GM19467 (cell line): ENCODE results near the gene CDC42EP1.
"Not testable (repeated sequence)": the region's sequence is repeated elsewhere in the genome, so short reads cannot be mapped to it uniquely, and the experiment has no call there.

Experiments
- ATAC-seq: cut with Tn5 transposase; IDR thresholded peaks from one replicate; pipeline ENCODE4 v1.9.1; 2021; ENCODE audit warnings: mild to moderate bottlenecking, moderate library complexity; ENCODE audit not compliant: unreplicated experiment

CDC42EP1 gene

DNA sequence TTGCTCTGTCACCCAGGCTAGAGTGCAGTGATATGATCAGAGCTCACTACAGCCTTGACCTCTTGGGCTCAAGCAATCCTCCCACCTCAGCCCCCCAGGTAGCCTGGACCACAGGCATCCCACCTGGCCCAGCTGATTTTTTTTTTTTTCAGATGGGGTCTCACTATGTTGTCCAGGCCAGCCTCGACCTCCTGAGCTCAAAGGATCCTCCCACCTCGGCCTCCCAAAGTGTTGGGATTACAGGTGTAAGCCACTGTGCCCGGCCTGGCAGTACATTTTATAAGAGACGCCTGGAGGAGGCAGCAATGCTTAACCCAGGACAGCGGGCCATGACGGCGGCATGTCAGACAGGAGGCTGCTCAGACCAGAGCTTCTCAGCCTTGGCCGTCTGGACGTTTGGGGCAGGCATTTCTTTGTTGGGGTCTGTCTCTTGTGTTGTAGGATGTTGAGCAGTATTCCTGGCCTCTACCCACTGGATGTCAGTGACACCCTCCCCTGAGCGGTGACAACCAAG is 15.3 kb downstream of the CDC42EP1 start:
- no peak for ATAC-seq

DNA sequence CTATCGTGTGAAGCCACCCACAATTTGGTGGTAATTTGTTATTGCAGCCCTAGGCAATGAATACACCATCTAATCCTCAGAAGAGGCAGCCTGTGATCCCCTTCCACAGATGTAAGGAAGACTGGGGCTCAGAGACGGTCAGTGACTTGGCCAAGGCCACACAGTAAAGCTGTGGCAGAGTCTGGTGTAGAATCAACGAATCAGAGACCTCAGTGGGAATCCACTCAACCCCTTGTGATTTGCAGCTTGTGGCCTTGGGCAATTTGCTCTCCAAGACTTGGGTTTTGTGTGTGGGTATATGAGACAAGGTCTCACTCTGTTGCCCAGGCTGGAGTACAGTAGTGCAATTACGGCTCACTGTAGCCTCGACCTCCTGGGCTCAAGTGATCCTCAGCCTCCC is 17.7 kb downstream of the CDC42EP1 start:
- ATAC-seq, result no peak

DNA sequence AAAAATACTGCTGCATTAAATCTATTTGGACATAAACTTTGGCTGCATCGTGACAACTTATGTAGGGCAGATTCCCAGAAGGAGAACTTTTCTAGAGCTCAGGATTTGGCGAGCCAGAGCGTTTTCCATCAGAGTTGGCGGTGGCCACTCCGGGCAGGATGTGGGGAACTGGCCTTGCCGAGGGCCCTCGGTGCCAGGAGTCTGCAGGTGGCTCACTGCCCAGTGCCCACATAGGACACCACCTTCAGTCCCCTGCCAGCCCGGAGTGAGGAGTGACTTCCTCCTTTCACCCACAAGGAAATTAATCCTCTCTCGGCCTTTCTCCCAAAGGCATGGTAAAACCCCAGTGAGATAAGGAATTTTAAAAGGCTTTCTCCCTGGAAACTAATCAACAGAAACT is 21.2 kb downstream of the CDC42EP1 start:
- ATAC-seq, result no peak

DNA sequence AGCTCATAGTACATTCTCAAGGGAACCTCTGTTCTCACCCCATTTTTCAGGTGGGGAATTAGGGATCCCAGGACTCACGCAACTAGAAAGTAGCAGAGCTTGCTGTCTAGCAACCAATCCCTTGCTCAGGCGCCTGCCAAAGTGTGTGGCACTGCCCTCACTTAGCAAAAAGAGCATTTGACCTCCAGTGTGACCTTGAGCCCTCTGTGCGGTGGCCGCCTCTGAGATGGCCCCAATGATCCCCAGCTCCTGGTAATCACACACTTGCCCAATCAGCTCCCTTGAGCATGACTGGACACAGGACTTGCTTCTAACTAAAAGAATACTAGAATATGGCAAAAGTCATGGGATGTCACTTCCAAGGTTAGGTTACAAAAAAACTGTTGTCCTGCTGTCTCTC is 22.2 kb downstream of the CDC42EP1 start:
- ATAC-seq, result no peak

DNA sequence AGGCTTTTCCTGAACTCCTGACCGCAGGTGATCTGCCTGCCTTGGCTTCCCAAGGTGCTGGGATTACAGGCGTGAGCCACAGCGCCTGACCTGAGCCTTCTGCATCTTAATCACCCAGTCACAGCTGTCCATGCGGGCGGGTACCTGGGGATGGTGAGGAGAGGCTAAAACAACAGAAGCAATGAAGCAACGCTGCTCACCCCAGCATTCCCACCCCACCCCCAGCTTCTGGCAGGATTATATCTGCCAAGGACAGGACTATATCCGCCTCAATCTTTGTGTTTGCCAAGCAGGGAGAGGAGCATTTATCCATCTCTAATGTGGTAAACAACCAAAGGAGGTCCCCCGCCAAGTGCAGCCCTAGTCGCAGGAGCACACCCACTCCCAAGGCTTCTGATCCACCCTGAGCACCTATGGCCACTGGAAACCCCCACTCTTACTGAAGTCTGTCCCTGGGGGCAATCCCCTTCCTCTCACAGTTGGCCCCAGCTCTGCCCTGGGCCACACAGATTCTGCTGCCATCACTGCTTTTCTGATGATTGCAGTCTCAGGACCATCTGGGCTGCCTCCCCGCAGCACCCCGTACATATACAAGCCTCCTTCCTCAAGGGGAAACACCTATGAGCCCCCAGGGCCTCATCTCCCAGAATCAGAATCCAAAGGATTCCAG is 28.4 kb downstream of the CDC42EP1 start:
- no peak for ATAC-seq

DNA sequence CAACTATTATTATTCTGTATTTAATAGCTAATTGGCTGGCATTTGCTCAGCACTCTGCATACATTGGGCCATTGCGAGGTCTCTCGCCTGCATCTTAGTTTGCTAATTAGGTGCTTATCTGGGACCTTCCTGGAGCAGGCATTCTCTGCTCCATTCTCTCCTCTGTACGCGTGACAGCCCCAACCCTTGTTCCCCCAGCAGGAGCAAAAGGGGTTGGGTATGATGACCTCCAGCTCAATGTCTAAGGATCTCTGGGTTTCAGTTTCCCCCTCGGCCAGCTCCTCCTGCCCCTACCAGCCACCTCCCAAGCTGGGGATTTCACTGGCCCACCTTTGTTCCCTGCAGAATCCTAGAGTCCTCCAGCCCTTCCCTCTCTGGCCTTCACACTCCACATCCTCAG is 29.4 kb downstream of the CDC42EP1 start:
- ATAC-seq, result no peak

DNA sequence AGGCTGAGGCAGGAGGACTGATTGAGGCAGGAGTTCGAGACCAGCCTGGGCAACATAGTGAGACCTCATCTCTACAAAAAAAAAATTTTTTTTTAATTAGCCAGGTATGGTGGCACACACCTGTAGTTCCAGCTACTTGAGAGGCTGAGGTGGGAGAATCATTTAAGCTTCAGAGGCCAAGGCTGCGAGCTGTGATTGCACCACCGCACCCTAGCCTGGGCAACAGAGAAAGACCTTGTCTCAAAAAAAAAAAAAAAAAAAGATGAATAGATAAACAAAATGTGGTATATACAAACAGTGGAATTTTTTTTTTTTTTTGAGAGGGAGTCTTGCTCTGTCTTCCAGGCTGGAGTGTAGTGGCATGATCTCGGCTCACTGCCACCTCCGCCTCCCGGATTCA is 30.8 kb downstream of the CDC42EP1 start:
- ATAC-seq, result not testable (repeated sequence)

DNA sequence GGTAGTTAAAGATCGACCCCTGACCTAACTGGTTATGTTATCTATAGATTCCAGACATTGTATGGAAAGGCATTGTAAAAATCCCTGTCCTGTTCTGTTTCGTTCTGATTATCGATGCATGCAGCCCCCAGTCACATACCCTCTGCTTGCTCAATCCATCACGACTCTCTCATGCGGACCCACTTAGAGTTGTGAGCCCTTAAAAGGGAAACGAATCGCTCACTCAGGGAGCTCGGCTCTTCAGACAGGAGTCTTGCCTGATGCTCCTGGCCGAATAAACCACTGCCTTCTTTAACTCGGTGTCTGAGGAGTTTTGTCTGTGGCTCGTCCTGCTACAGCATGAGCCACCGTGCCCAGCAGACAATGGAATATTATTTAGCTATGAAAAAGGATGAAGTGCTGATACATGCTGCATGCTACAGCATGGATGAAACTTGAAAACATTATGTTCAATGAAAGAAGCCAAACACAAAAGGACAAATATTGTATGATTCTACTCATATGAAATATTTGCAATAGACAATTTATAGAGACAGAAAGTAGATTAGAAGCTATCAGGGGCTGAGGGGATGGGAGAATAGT is 31.6 kb downstream of the CDC42EP1 start:
- no peak for ATAC-seq

DNA sequence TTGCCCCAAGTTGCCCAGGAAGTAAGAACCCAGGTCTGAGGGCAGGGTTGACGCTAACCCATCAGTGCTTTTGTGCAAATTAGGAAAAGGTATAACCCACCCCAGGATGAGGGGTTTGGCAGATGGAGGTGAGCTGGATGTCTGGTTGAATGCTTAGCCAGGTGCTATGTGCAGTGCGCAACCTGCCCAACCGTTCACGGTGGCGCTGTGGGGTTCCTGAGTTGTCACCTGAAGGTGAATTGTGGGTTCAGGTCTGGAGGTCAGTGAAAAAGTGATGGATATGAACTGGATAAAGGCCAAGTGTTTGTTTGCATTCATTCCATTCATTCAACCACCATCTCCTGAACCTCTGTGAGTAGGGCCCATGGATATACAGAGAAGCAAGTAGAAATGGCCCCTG is 34.0 kb downstream of the CDC42EP1 start:
- ATAC-seq, result no peak

DNA sequence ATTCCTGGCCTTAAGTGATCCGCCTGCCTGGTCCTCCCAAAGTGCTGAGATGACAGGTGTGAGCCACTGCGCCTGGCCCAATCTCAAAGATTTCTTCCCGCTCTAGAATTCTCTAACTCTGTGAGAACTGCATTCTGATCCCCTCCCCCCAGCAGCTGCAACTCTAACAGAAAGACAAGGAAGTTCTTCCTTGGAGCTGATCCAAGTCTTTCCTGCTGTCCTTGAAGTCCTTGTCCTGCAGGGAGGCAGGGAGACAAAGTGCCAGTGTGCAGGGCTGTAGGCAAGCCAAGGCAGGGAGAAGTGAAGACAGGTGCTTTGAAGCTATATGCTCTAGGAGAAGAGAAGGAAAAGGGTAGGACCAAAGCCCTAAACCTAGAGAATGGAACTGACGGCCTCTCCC is 38.9 kb downstream of the CDC42EP1 start:
- no peak for ATAC-seq

DNA sequence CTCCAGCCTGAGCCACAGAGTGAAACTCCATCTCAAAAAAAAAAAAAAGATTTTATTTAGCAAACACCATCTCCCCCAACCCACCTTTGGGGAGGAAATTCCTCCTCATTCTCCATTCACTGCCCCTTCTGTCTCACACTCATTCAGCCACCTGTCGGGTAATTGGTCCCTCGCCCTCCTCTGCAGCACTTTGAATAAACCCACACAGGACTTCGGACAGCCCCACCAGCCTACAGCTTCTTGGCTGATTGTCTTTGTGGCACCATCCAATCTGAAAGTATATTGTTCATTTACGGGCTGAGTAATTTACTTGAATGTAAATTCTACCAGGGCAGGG is 40.9 kb downstream of the CDC42EP1 start:
- no peak for ATAC-seq

DNA sequence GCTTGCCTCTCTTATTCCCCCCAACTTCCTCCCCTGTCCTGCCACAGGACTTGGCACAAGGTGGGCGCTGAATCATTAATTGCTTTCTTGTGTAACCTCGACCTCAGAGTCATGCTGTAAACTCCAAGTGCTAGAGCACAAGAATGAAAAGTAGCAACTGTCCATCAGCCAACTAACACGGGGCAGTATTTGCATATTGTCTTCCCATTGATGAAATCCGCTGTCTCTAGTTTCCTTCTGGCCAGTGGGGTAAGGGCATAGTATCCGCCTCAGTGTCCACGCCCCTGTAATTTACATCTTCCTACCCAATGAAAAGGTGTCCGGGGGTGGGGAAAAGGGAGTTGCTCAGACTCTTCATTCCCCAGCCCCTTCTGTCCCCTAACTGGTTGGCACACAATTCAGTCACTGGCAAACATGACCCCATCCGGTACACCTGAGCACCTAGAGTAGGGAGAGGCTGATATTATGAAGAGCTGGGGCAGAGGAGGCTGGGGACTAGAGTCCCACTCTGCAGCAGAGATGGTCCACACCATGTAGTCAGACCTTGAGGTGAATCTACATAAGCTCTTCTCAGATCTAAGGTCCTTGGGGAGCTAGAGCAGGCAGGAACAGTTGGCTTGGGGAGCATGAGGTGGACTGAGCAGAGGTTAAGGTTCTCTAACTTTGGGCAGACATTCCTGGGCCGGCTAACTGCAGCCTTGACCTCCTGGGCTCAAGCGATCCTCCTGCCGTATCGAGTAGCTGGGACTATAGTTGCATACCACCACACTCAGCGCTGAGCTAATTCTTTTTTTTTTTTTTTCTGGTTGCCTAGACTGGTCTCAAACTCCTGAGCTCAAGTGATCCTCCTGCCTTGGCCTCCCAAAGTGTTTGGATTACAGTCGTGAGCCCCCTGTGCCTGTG is 41.5 kb downstream of the CDC42EP1 start:
- no peak for ATAC-seq

DNA sequence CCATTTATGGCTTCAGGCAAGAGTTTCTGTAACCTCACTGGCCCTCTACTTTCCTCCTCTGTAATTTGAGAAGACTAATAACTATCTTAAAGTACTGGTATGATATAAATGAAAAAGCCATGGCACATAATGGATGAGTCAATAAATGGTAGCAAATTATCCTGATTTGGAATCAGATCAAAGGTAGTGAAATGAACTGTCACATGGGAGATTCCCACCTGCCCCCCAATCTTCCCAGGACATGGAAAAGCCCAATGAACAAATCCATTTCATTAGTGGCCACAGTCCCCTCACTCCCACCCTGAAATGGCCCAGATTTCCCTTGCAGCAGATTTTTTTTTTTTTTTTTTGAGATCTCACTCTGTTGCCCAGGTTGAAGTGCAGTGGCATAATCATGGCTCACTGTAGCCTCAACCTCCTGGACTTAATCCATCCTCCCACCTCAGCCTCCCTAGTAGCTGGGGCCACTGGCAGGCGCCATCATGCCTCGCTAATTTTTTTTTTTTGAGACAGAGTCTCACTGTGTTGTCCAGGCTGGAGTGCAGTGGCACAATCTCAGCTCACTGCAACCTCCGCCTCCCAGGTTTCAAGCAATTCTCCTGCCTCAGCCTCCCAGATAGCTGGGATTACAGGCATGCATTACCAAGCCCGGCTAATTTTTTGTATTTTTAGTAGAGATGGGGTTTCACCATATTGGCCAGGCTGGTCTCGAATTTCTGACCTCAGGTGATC is 42.4 kb downstream of the CDC42EP1 start:
- ATAC-seq, result not testable (repeated sequence)

DNA sequence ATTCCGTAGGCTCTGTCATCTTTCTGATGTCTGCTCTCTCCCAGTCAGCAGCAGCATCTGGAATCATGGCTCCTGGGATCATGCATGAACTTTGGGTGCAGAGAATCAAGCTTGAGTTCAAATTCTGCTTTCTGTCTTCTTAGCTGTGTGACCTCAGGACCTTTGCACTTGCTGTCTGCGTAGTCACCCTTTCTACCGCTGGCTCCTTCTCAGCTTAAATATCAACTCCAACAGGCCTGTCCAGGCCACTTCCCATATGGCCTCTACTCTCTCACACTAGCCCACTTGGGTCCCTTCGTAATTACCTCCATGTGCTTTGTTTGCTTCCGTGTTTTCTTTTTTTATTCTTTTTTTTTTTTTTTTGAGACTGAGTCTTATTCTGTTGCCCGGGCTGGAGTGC is 43.8 kb downstream of the CDC42EP1 start:
- ATAC-seq, result no peak

DNA sequence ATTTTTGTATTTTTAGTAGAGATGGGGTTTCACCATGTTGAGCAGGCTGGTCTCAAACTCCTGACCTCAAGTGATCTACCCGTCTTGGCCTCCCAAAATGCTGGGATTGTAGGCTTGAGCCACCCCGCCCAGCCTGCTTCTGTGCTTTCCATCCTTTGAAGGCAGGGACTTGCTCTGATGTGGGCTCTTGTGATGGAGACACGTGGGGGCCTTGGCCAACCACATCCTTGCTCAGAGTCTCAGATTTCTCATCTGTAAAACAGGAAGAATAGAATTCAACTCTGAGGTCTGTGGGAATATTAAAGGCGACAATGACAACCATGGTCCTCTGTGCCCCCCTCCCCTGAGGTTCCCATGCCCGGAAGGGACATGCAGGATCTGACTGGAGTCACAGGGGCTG is 44.6 kb downstream of the CDC42EP1 start:
- ATAC-seq, result no peak

DNA sequence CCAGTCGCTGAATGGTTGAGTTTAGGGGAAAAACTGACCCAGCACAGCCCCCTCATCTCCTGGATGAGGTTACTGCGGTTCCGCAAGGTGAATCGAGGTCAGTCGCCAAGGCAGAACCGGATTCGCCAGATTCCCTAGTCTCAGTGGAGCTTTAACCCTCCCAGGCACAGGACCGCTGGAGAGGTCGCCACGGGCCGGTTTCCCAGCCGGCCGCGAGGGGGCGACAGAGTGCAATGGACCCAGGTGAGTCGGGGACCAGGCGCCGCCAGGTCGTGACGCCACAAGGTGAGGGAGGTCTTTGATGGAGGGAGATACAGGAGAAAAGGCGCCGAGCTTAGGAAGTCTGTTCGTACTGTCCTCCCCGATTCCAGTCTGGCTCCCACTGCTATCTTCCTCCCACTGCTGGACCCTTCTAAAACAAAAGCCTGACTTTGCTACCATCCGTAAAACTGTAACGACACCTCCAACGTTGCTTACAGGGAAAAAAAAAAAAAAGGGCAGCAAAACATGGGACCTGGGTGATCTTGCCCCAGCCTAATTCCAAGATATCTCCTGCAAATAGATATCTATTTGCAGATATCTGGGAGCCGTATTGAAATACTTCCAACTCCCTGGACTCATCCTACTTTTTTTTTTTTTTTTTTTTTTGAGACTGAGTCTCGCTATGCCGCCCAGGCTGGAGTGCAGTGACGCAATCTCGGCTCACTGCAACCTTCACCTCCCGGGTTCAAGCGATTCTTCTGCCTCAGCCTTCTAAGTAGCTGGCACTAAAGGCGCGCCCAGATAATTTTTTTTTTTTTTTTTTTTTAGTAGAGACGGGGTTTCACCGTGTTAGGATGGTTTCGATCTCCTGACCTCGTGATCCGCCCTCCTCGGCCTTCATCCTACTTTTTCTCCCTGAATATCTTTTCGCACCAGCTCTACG is 47.0 kb downstream of the CDC42EP1 start:
- peak; percentile 27 for ATAC-seq

DNA sequence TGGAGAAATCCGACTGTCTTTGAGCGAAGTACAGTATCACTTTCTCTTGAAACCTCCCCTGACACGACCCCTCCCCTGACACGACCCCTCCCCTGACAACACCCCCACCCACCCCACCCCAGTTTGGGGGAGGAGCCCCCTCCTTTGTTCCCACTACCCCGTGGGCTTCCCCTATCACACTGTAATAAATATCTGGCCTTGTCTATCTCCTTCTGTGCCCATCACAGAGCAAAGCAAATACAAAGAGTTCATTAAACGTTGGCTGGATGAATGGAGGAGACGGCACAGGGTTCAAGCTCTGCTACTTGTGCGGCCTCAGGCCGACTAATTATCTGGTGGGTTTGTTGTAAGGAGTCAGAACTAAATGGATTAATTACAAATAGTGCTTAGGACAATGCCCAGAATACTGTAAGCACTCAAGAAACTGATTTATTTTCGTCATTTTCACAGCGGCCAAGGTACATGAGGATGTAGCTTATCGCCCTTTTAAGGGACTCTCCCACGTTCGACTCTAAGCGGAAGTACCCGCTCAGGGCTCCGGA is 47.7 kb downstream of the CDC42EP1 start:
- no peak for ATAC-seq

DNA sequence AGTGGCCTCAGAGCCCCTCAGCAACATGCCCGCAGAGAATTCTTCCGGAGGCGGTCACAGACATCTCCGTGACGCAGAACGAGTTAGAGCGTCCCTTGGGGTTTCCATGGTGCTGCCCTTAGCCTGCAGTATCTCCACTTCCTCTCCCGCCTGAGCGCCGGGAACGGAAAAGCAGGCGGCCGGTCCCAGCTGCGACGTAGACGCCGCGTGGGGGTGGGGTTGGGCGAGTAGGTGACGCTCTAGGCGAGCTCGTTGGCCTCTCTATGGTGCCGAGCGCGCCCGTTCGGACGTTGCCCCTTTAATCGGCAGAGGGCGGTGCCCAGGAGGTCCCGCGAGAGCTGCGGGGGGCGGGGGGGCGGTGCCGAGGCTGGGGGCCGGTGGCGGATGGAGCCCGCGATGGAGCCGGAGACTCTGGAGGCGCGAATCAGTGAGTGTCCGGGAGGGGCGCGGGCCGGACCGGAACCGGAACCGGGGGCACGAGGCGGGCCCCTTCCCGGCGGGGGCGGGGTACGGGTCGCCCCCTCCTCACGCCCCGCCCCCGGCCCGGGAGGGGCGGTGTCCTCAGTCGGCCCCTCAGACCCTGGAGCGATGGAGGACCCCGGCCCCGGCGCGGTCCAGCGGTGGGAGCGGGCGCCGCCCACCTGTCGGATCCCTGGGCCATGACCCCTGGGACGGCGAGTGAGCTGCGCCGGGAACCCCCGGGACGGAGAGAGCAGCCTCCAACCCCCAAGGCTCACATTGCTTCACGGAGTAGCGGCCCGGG is 48.4 kb downstream of the CDC42EP1 start, which contains the start of gene GGA1:
GGA1 (plus strand) TSS at position 358 of the 763 bp plus-strand sequence; CDS start at position 385, 27 bp downstream.
- peak; percentile 72 for ATAC-seq
